Endometrium (tissue), 2 donors: ENCODE measurements around the gene MADD.

ENCODE experiments used
- FAIRE-seq: peaks from 2 replicates; lab custom pipeline; 2012; peaks lifted over from hg19 to GRCh38; lab: Jason Lieb, UNC
- donor health status: control.
- donor health status: control.

The MADD gene

GRCh38 chr11:47269829-47270305, at the start of gene MADD:
TSS of gene MADD (plus strand) at chr11:47270133.
- no peak for FAIRE-seq

- no peak for FAIRE-seq
These were observed 49.5 kb upstream of the MADD start for GRCh38 chr11:47220401-47220821.

- FAIRE-seq = no peak
These were observed 47.2 kb upstream of the MADD start for GRCh38 chr11:47222696-47223095.

DNA sequence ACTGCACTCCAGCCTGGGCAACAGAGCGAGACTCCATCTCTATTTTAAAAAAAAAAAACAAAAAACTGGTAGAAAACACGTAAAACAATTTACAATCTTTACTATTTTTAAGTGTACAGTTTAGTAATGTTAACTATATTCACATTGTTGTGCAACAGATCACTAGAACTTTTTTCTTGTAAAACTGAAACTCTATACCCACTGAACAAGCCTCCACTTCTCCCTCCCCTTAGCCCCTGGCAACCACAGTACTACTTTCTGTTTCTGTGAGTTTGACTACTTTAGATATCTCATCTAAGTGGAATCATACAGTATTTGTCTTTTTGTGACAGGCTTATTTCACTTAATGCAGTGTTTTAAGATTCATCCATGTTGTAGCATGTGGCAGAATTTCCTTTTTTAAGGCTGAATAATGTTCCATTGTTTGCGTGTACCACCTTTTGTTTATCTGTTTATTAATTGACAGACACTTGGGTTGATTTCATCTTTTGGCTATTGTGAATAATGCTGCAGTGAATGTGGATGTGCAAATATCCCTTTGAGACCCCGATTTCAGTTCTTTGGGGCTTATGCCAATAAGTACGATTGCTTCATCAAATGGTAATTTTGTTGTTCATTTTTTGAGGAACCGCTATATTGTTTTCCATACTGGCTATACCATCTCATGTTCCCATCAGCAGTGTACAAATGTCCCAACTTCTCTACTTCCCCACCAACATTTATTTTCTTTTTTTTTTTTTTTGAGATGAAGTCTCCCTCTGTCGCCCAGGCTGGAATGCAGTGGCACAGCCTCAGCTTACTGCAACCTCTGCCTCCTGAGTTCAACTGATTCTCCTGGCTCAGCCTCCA, 44.2 kb upstream of the MADD start:
- FAIRE-seq = no peak

DNA sequence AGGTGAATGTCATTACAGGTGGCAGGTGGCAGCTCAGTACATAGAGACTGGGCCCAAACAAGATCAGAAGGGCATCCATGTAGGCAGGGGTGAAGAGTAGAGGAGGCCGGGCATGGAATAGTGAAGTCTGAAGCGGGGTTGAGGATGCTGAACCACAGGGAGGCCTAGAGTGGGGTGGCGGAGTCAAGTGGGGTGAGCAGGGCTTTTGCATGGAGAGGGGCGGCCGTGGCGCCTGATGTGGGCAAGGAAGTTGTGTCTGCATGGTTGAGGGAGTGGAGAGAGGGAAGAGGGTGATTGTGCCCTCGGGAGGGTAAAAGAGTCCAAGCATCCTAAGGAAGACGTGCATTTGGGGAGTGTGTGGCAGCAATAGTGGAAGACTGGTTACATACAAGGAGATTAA, 40.8 kb upstream of the MADD start:
- no peak for FAIRE-seq

- no peak for FAIRE-seq
These were observed 36.9 kb upstream of the MADD start for GRCh38 chr11:47233051-47233450.

- no peak for FAIRE-seq
These were observed 35.8 kb upstream of the MADD start for GRCh38 chr11:47233989-47234668.

DNA sequence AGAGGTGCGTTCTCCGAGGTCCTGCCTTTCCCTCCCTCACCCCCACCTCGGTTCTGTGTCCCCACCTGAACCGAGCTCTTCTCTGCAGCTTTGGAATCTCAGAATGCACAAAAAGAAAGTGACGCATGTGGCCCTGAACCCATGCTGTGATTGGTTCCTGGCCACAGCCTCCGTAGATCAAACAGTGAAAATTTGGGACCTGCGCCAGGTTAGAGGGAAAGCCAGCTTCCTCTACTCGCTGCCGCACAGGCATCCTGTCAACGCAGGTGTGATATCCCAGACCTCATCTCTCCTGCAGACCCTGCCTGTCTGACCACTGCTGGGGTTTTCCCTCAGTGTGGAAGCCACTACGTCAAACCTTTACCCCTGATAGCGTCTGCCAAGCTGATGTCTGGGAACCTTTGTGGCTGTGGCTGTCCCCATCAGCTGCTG, 35.2 kb upstream of the MADD start:
- FAIRE-seq = no peak

GRCh38 chr11:47235163-47235562, 34.8 kb upstream of the MADD start:
- no peak for FAIRE-seq

- no peak for FAIRE-seq
These were observed 33.5 kb upstream of the MADD start for GRCh38 chr11:47236482-47236881.

DNA sequence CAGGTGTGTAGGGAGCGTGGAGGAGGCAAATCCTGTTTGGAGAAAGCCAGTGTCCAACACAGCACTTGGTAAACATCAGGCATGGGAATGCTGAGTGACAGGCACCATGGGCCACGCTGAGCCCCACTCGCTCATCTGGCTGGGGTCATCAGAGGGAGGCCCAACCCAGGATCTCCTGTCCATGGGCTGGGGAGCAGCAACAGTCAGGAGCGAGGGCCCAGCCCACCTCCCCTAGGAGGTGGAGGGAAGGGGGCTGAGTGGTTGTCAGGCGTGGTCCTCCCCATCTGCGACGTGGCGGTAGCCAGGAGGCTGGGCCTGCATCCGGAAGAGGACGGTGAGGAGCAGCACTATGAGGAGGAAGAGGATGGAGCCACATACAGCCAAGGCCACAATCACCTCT, 30.1 kb upstream of the MADD start:
- FAIRE-seq = no peak

- FAIRE-seq = no peak
These were observed 28.1 kb upstream of the MADD start for GRCh38 chr11:47241841-47242301.

DNA sequence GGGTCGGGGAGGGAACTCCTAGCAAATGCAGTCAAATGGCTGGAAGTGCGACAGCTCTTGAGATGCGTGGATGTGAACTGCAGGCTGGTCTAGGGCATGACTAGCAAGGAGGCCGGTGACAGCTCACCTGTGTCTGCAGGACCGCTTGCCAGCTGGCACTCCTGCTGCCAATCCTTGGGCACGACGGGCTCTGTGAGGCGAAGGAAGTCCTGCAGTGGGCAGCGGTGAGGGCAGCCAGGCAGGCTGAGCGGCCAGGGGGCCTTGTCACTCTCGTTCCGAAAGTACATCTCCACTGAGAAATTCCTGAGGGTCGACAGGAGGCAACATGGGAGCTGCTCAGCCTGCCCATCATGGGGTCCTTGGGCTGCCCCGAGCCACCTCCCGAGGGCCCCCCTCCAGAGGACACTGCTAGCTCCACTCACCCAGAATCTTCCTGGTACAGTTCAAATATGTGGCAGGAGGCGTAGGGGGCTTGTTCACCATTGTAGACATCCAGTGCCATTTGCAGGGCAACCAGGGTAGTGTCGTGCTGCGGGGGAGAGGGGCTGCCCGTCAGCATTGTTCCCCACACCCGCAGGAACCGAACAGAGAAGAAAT, 27.2 kb upstream of the MADD start:
- no peak for FAIRE-seq

- no peak for FAIRE-seq
These were observed 26.5 kb upstream of the MADD start for GRCh38 chr11:47243454-47243853.

- FAIRE-seq = no peak
These were observed 25.2 kb upstream of the MADD start for GRCh38 chr11:47244448-47245350.

- no peak for FAIRE-seq
These were observed 24.1 kb upstream of the MADD start for GRCh38 chr11:47245611-47246357.

DNA sequence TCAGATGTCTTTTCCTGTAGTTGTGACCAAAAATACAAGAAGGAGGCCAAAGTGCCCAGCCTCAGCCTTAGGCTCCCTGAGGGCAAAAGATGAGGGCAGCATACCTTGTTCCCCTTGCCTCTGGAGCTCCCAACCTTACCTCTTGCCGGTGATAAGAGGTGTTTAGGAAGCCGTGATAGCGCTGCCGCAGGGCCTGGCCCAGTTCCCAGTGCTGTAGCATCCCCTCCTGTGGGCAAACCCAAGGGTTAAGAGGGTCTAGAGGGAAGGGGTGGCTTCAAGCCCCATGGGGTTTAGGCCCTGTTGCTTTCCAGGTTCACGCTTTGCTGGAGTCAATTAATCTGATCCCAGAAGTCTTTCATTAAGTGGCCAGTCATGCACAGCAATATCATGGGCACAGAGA, 22.4 kb upstream of the MADD start:
- no peak for FAIRE-seq

GRCh38 chr11:47248304-47248663, 21.6 kb upstream of the MADD start:
- FAIRE-seq = no peak

- FAIRE-seq = no peak
These were observed 21.1 kb upstream of the MADD start, which contains the start of gene ACP2 for GRCh38 chr11:47248664-47249377. TSS of gene ACP2 (minus strand) at chr11:47248814. CDS start at chr11:47248789, 25 bp downstream.

GRCh38 chr11:47249378-47249715, 20.6 kb upstream of the MADD start:
- no peak for FAIRE-seq

DNA sequence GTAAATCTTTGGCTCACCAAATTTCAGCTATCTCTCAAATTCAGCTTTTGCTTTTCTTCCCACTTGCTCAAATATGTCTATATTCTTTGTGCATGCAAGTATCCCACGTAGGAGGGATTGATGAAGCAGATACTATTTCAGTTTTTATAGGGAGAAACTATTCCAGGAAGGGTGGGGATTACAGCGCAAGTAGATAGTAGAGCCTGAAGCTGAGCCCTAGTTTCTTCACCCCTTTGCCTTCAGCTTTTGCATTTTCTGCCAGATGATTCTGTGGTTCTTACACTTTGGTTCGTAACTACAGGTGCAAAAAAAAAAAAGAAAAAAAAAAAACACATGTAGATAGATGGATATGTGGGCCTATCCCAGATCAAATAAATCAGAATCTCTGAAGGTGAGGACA, 18.2 kb upstream of the MADD start:
- no peak for FAIRE-seq
